Right ventricle myocardium superior (tissue), 1 donor: ENCODE data around the gene FAM53A. TPM values are rescaled to one million over a fixed set of nuclear protein-coding genes. Genes with fewer than 3 reads are reported as not detected.
A peak's percentile ranks its signal among the peaks of the same experiment; 100 is the strongest.

ENCODE experiments used
- ATAC-seq: fragments of 200-7000 bp; cut with Tn5 transposase; one replicate; pipeline ENCODE4 v1.9.1; 2020; ENCODE audit warnings: mild to moderate bottlenecking; ENCODE audit not compliant: poor library complexity
- DNase-seq: peaks from one replicate; pipeline ENCODE4 v3.0.0-alpha.2; 2020
- intact Hi-C: fragments of 100-400 bp; cut with DNase I; formaldehyde crosslinking; loops from one replicate; pipeline ENCODE4 v1.11.2; 2022
- total RNA-seq: library from RNA; stranded (reverse); fragmentation: NEBNext Ultra II Directional; extraction: Animal tissue kit (Norgen Biotek cat#: 25700); gene quantifications from one replicate; pipeline ENCODE4 v1.2.1, GENCODE V29; 2021
- donor health status: DM: no; HTN: yes; CAD: no; lungs with severe emphysema.

FAM53A gene
- total RNA-seq, 1 donor from 2014 or later: 1.0 TPM

GRCh38 chr4:1632109-1633104 is 51.7 kb downstream of the FAM53A start:
- DNase-seq (no peak), ATAC-seq (peak; percentile 54)
- intact Hi-C loops: no loop called here

- intact Hi-C loops: no loop called here
- ATAC-seq: no peak
- no peak for DNase-seq
These were observed 53.0 kb downstream of the FAM53A start for GRCh38 chr4:1631136-1631535.

- intact Hi-C loops: no loop called here
- ATAC-seq (no peak), DNase-seq (no peak)
These were observed 53.8 kb downstream of the FAM53A start for GRCh38 chr4:1630266-1630665.

GRCh38 chr4:1629699-1630083 is 54.4 kb downstream of the FAM53A start:
- DNase-seq: no peak
- intact Hi-C loops: loop anchor here (2.0 kb wide), 1 partner anchor 273 kb away; no protein-coding TSS in a partner anchor
- ATAC-seq: no peak

- intact Hi-C loops: loop anchor here (2.0 kb wide), 1 partner anchor 272 kb away; no protein-coding TSS in a partner anchor
- peak; percentile 86 for ATAC-seq
- DNase-seq: peak; percentile 79
These were observed 55.0 kb downstream of the FAM53A start for GRCh38 chr4:1628892-1629698.

- intact Hi-C loops: loop anchor here (2.0 kb wide), 1 partner anchor 271 kb away; no protein-coding TSS in a partner anchor
- ATAC-seq: no peak
These were observed 56.4 kb downstream of the FAM53A start for GRCh38 chr4:1627417-1628313.

GRCh38 chr4:1626941-1627340 is 57.2 kb downstream of the FAM53A start:
- DNase-seq: no peak
- intact Hi-C loops: no loop called here
- ATAC-seq: no peak

More at GRCh38 chr4:1627417-1628313, 56.4 kb downstream of the FAM53A start:
- no peak for DNase-seq

GRCh38 chr4:1626151-1626550 is 58.0 kb downstream of the FAM53A start:
- no peak for ATAC-seq
- no peak for DNase-seq
- intact Hi-C loops: no loop called here

GRCh38 chr4:1625600-1626138 is 58.4 kb downstream of the FAM53A start:
- ATAC-seq (no peak), DNase-seq (no peak)
- intact Hi-C loops: no loop called here

- DNase-seq: no peak
- intact Hi-C loops: no loop called here
- ATAC-seq: no peak
These were observed 59.6 kb downstream of the FAM53A start for GRCh38 chr4:1624519-1624910.

- intact Hi-C loops: no loop called here
- no peak for ATAC-seq
- no peak for DNase-seq
These were observed 60.1 kb downstream of the FAM53A start for GRCh38 chr4:1623821-1624518.

GRCh38 chr4:1623400-1623799 is 60.7 kb downstream of the FAM53A start:
- ATAC-seq (no peak), DNase-seq (no peak)
- intact Hi-C loops: no loop called here

- DNase-seq (no peak), ATAC-seq (no peak)
- intact Hi-C loops: no loop called here
These were observed 61.2 kb downstream of the FAM53A start for GRCh38 chr4:1622956-1623355.

GRCh38 chr4:1622238-1622637 is 61.9 kb downstream of the FAM53A start:
- ATAC-seq: no peak
- no peak for DNase-seq
- intact Hi-C loops: no loop called here

- DNase-seq (no peak), ATAC-seq (no peak)
- intact Hi-C loops: no loop called here
These were observed 62.6 kb downstream of the FAM53A start for GRCh38 chr4:1621526-1621925.

- DNase-seq (no peak), ATAC-seq (no peak)
- intact Hi-C loops: no loop called here
These were observed 64.9 kb downstream of the FAM53A start for GRCh38 chr4:1619151-1619672.

GRCh38 chr4:1618438-1618837 is 65.7 kb downstream of the FAM53A start:
- intact Hi-C loops: no loop called here
- ATAC-seq (no peak), DNase-seq (no peak)
